SKM-1 (cell line): ENCODE results near the gene KLKB1.

ENCODE experiments used
- DNase-seq: peaks from one replicate; lab custom pipeline; 2025; ENCODE audit not compliant: unreplicated experiment; lab: John Stamatoyannopoulos, UW

Gene KLKB1

DNA sequence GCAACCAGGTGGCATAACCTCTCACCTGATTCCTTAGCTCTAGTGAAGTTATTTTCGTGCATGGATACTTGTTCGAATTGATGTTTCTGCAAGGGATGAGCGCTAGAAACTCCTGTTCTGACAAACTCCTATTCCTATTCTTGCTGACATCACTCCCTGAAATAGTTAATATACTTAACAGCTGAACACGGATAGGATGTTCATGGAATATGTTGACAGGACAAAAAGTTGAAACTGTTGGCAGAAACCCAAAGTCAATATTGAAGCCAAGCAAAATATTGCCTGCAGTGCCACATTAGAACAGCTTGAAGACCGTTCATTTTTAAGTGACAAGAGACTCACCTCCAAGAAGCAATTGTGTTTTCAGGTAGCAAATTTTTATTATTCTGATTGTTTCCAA lies at the start of gene KLKB1:
KLKB1 (plus strand) TSS at position 287 of the 400 bp plus-strand sequence. CDS start 689 bp downstream, outside the sequence.
- DNase-seq, result no peak

DNA sequence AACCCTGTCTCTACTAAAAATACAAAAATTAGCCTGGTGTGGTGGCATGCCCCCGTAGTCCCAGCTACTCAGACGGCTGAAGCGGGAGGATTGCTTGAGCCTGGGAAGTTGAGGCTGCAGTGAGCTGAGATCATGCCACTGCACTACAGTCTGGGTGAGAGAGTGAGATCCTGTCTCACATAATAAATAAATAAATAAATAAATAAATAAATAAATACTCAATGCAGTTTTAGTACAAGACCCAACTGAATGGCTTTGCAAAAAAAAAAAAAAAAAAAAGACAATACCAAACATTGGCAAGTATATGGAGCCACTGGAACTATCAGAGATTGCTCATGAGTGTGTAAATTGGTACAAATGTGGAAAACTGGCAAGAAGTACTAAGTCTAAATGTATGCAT lies 39.2 kb upstream of the KLKB1 start:
- no peak for DNase-seq

DNA sequence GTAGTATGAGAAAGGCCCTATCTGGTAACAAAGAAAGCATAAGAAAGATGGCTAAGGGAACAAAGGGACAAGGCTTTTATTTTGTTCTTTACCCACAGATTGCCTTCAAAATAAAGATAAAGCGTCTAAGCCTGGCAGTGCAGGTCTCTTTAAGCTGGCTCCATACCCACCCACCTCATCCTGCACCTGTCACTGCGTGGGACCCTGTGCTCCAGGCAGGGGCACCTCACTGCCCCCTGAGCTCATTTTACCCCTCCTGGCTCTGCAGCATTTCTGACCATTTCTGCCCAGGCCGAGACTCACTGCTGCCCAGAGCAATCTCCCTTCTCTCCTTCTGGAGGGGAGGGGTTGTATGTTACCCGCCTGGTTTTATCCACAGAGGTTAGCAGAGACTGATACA lies 37.7 kb upstream of the KLKB1 start:
- no peak for DNase-seq

DNA sequence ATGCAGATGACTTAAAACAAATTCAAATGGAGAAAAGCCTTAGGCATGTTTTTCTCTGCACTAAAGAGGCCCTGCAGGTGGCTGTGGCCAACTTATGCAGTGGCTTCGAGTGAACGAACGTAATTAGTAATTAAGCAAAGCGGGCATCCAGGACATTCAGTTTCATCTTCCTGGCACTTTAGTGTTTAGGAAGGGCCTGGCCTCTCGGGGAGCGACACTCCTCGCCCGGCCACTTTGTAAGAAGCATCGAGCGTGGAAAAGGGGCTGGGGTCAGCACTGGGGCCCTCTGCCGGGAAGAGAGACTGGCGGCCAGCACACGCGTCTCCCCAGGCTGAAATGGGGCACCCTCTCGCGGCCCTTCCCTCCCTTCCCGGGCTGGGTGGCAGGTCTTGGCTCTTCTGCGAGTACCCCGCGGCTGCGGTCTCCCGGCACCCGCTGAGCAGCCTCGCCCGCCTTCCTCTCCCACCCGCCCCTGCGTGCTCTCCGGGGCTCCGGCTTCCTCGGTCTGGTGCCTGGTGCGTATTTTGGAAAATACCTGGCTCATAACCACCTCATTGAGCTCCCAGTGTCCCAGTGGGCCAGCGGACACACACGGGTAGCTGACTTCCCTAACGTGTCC lies 36.6 kb upstream of the KLKB1 start:
- no peak for DNase-seq

DNA sequence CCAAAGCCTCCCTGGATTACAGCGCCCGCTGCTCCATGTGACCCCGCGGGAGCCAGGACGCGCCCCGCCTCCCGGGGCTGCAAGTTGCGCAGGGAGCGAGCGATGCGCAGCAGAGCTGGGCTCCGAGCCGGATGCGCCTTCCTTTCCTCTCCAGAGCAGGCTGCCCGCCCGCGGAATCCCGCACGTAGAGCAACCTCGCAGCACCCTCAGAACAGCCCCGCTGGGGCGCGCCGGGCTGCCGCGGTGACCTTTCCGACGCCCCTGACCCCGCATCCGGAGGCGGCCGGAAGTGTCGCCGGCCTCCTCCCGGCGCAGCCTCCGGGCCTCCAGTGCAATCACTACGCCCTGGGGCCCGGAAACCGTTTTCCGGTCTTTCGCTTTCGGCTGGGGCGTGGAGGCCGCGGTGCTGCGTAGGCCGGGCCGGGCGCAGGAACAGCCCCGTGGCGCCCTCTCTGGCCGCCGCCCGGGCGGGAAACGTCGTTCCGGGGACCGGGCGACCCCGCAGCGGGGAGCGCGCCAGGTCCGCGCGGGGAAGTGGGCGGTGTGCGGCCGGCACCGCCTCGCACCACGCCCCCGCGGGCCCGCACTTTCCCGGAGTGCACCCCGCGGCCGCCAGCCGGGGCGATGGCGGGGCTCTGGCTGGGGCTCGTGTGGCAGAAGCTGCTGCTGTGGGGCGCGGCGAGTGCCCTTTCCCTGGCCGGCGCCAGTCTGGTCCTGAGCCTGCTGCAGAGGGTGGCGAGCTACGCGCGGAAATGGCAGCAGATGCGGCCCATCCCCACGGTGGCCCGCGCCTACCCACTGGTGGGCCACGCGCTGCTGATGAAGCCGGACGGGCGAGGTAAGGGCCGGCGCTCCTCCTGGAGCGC lies 35.9 kb upstream of the KLKB1 start, which contains the start of gene CYP4V2:
CYP4V2 (plus strand) TSS at position 368 of the 866 bp plus-strand sequence; CDS start at position 625, 257 bp downstream.
- peak; percentile 39 for DNase-seq

DNA sequence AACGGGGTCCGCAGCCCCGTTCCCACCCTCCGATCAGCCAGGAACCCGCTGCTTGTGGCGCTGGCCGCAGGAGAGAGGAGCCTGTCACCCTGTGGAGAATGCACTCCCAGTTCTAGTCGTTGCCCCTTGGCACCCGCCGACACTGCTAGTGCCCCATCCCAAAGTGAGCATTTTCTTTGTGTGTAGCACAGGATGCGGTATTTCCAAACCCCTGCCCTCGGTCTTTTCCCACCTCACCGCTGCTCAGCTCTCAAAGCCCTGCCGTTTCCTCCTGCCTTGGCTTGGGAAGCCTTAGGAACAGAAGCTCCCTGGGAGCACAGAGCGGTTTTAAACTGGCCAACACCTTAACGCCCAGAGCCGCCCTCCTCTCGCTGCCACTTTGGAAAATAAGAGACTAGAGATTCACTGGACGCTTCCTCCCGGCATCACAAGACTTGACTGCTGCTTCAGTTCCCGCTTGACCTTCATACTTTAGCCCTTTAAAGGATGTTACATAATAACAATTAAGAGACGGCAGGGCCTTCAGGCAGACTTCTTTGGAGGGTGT lies 35.2 kb upstream of the KLKB1 start:
- DNase-seq, result no peak

DNA sequence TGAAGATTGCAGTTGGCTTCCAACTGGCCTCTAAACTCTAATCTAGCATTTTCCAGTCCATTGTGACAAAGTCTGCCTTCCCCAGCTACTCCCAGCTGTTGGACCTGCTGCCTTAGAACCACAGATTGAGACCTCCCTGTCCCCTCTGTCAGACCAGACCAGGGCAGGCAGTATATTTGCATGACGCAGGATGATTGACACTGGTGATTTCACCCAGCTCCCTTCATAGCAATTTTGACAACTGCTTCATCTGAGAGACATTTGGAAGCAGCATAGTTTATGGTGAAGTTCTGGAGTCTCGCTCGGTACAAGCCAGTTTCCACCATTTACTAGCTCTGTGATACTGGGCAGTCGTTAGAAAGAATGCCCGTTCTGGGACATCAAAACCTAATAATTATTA lies 33.5 kb upstream of the KLKB1 start:
- no peak for DNase-seq

DNA sequence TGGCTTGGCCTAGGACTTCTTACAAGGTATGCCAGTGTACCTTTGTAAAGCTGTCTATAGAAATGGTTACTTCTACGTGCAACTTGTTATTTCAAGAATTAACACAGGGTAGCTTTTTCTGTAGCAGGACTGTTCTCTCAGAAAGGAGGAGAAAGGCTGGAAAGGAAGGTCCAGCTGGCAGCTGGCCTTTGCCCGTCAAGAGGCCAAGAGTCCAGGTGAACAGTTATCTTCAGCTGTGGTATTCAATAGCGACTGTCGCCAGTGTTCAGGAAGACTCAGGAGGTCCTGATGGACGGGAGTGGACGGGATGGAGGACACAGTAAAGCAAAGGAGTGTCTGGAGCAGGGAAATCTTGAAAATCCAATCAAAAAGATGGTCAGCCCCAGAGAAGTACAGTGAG lies 31.2 kb upstream of the KLKB1 start:
- no peak for DNase-seq

DNA sequence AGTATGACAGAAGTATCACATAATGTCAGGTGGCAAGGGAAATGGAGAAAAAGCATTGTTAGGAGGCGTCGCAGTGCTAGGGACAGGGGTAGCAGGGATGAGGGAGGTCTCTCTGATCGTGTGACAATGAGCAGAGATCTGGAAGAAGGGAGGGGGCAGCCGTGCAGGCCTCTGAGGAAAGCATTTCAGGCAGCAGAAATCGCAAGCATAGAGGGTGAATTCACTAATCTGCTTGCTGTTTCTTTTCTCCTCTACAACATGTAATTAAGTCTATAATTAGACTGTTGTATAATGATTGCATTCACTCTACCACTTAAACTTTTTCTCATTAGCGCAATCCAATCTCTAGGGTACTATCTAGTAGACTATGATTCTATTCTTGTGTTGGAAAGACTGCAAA lies 26.8 kb upstream of the KLKB1 start:
- no peak for DNase-seq

DNA sequence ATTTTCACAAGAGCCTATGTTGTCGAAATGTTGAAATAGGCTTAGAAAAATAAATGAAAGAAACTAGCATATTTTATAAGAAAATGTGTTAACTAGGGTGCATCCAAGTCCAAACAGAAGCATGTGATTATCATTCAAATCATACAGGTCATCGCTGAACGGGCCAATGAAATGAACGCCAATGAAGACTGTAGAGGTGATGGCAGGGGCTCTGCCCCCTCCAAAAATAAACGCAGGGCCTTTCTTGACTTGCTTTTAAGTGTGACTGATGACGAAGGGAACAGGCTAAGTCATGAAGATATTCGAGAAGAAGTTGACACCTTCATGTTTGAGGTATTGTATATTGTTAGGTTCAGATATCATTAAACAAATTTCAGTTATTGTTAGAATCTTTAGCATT lies 26.3 kb upstream of the KLKB1 start:
- no peak for DNase-seq

DNA sequence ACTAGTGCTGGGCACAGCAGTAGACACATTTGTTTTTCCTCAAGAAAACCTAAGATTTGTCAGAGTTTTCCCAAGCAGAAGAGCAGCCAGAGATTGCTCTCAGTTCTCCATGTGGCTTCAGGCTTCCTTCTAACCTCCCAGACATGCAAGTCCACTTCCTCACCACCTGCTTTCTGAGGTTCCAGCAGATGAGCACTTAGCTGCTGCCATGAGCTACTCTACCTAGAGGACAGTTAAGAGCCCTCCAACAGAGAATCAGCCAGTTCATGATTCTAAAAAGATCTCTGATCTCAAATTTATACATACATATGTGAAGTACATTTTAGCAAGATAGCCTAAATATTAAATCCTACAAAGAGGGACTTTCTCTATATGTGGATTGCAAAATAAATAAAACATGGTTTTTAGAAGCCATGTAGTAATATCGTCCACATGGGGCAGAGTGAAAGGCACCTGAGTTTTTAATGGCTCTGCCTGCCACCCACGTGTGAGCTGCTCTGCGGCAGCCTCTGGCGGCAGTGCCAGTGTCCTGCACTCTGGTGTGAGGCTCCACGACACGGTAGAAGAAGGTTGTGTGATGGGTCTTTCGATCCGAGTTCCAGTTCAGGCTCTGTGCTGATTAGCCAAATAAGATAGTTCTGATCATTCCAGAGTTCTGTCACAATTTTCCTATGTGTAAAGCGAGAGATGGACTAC lies 25.6 kb upstream of the KLKB1 start:
- peak; percentile 45 for DNase-seq

DNA sequence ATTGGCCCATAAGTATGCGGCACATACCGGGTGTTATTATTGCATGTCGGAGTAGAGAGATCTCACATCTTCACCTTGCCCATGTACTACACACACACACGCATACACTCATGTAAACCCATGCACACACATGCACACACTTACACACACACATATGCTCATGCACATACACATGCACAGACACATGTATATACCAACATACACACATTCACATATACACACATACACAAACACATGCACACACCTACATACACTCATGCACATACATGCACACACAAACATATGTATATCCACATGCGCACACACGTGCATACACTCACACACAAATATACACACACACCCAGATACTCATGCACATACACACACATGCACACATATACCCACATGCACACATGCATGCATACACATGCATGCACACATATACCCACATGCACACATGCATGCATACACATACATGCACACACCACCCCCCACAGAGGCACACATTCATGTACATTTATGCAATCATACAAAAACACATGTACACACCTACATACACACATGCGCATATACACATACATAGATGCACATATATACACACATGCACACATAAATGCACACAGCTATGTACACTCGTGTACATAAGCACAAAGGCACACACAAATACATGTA lies 24.7 kb upstream of the KLKB1 start:
- DNase-seq, result no peak

DNA sequence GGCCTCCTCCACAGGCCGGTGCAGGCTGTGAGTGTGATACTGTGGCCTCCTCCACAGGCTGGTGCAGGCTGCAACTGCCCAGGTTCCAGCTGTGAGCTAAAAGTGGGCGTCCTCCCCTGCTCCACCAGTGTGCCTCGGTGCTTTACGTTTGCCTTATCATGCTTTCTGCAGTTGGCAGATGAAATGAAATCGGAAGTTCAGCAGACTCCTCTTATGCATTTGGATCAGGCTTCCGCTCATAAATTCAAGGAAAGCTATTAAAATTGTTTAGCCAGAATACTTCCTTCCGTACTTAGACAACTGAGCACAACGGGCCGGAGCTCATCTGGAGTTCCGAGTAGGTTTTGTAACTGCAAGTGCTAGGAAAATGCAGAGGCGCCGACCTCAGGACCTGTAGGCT lies 23.9 kb upstream of the KLKB1 start:
- DNase-seq, result peak; percentile 13

DNA sequence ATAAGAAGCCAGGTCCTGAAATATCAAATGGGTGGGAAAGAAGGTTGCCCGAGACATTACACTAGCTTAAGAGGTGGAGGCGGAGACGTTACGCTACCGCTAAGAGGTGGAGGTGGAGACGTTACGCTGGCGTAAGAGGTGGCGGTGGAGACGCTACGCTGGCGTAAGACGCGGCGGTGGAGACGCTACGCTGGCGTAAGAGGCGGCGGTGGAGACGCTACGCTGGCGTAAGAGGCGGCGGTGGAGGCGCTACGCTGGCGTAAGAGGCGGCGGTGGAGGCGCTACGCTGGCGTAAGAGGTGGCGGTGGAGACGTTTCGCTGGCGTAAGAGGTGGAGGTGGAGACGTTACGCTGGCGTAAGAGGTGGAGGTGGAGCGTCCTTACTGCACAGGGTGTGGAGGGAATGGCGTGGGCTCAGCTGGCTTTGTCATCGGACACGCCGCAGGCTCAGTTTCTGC lies 23.2 kb upstream of the KLKB1 start:
- peak; percentile 82 for DNase-seq

DNA sequence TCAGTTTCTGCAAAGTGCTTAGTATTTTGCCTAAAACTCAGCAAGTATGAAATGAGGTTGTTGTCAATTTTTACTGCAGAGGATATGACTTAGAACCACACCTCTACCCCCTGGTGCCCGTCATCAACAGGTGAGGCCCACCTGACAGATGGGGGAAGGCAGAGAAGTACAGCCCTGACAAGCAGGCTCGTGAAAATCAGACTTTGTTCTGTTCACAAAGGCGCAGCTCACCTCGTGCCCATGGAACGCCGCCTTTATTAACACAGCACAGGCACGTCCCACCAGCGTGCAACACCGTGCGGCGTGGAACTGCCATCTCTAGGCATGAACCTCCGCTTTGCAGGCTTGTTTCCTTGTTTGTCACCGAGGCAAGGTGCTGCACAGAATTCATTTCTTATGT lies 22.6 kb upstream of the KLKB1 start:
- DNase-seq, result no peak

DNA sequence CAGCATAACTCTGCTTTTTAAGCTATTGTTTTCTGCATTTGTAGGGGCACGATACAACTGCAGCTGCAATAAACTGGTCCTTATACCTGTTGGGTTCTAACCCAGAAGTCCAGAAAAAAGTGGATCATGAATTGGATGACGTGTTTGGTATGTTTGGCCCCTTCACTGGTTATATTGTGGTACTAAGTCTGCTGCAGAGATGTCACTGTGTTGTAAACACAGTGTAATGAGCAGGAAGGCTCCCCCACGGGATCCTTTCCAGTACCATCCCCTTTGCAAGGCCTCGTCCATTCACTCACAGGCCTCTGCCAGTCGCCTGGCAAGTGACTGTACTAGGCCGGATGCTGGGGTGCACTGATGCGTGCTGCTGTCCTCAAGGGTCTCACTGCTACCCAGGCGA lies 22.2 kb upstream of the KLKB1 start:
- no peak for DNase-seq

DNA sequence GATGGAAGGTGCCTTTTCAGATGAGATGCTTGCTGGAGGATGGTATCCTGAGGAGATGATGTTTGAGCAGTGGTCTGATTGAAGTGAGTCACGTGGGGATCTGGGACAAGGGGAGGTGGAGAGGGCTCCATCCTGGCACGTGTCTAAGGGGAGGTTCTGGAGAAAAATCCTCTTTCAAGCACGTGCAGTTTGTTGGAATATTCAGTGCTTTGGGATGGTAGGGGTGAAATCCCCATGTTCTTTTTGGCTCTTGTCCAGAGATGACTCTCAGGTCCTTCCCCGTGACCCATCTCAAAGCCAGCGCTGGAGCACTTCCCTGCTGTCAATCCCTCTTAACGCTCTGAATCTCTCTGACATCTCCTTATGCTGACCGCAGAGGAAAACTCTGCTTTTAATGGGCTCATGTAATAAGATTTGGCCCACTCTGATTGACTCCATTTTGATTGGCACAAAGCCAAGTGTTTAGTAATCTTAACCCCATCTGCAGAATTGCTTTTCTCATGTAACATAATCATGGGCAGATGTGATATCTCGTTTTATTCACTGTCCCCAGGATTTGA lies 10.8 kb upstream of the KLKB1 start:
- DNase-seq, result no peak

DNA sequence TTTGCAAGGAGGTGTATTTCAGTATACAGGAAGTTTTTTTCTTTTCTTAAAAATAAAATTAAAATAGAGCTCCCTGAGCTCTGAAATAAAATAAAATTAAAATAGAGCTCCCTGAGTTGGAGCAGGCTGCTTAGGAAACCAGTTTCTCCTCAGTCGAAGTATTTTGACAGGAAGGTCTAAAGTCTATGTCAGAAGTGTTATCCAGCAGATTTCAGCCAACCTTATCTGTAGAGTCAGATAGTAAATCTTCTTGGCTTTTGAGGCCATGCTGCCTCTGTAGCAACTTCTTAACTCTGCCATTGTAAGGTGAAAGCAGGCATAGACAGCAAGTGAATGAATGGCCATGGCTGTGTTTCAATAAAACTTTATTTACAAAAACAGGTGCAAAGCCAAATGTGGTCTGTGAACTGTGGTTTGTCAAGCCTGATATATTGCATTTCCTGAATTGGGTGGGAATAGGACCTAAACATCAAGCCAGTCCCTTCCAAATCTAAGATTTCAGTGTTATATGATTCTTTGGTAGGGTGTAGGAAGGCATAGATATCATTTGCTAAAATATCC lies 9.5 kb upstream of the KLKB1 start:
- no peak for DNase-seq

DNA sequence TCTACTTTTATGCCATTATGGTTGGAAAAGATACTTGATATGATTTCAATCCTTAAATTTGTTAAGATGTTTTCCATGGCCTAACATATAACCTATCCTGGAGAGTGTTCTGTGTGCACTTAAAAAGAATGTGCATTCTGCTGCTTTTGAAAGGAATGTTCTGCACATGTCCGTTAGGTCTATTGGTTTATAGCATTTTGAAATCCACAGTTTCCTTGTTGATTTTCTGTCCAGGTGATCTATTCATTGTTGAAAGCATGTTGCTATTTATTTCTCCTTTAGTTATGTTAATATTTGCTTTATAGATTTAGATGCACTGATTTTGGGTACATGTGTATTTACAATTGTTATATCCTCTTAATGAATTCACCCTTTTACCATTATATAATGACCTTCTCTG lies 5.7 kb upstream of the KLKB1 start:
- DNase-seq, result no peak

DNA sequence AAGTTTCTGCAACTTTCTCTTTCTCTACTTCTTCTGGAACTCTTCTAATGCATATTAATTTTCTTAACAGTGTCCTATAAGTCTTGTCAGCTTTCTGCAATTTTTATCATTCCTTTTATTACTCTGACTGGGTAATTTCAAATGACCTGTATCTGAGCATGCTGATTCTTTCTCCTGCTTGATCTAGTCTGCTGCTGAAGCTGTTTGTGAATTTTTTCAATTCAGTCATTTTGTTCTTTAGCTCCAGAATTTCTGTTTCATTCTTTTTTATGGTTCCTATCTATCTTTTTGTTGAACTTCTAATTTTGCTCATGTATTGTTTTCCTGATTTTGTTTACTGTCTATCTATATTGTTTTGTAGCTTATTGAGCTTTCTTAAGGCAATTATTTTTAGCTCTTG lies 1.5 kb upstream of the KLKB1 start:
- DNase-seq, result no peak
